CD8-positive, alpha-beta memory T cell (primary cell): ENCODE data around the gene RYR2. TPM values are rescaled to one million over a fixed set of nuclear protein-coding genes. Genes with fewer than 3 reads are reported as not detected.

Source experiments
- CTCF ChIA-PET: fragments of 350-600 bp; sonication (Branson Sonifier 250); formaldehyde crosslinking; loops from one replicate; lab custom pipeline; 2021; ENCODE audit warnings: antibody characterized with exemption; lab: Charles Lee
- POLR2A ChIA-PET: fragments of 350-600 bp; sonication (Branson Sonifier 250); formaldehyde crosslinking; loops from one replicate; lab custom pipeline; 2021; ENCODE audit warnings: antibody characterized with exemption; lab: Charles Lee
- DNase-seq, 5 donors: peaks; one replicate each; pipeline versions ENCODE4 v3.0.0 to v3.0.0-alpha.2; 2020 to 2022; ENCODE audit warnings: mixed read lengths in 1 of 5
- H3K27ac ChIP-seq: one replicate; pipeline ENCODE4 v1.7.0; 2013; ENCODE audit warnings: low read depth, mild to moderate bottlenecking, low read length, moderate library complexity
- H3K27me3 ChIP-seq: 2 replicates; pipeline ENCODE4 v1.7.0; 2013; ENCODE audit warnings: low read length, mild to moderate bottlenecking; ENCODE audit not compliant: insufficient read depth, poor library complexity, severe bottlenecking
- H3K36me3 ChIP-seq: 2 replicates; pipeline ENCODE4 v1.7.0; 2013; ENCODE audit warnings: mild to moderate bottlenecking, low read length, moderate library complexity; ENCODE audit not compliant: insufficient read depth
- H3K4me1 ChIP-seq: 2 replicates; pipeline ENCODE4 v1.7.0; 2013; ENCODE audit warnings: mild to moderate bottlenecking, low read length, moderate library complexity; ENCODE audit not compliant: insufficient read depth
- H3K4me3 ChIP-seq: 2 replicates; pipeline ENCODE4 v1.7.0; 2013; ENCODE audit warnings: mild to moderate bottlenecking, low read length
- H3K9me3 ChIP-seq: 2 replicates; pipeline ENCODE4 v1.7.0; 2013; ENCODE audit warnings: mild to moderate bottlenecking, low read length
- H3K27ac Mint-ChIP-seq, 8 donors: one replicate each; pipeline ENCODE4 v1.8.0; 2020 to 2021; ENCODE audit warnings: mixed read lengths in 8 of 8, mild to moderate bottlenecking in 6 of 8, inconsistent platforms in 3 of 8, moderate library complexity in 3 of 8
- H3K27me3 Mint-ChIP-seq, 2 donors: one replicate each; pipeline ENCODE4 v1.8.0; 2020 to 2021; ENCODE audit warnings: mixed read lengths in 2 of 2, mild to moderate bottlenecking in 1 of 2, moderate library complexity in 1 of 2
- H3K36me3 Mint-ChIP-seq, 3 donors: one replicate each; pipeline ENCODE4 v1.8.0; 2020 to 2021; ENCODE audit warnings: mixed read lengths in 3 of 3, inconsistent platforms in 1 of 3, mild to moderate bottlenecking in 1 of 3
- H3K4me1 Mint-ChIP-seq, 3 donors: one replicate each; pipeline ENCODE4 v1.8.0; 2020 to 2021; ENCODE audit warnings: mixed read lengths in 3 of 3, inconsistent platforms in 1 of 3, mild to moderate bottlenecking in 1 of 3
- H3K4me3 Mint-ChIP-seq, 7 donors: one replicate each; pipeline ENCODE4 v1.8.0; 2020 to 2021; ENCODE audit warnings: mixed read lengths in 7 of 7, mild to moderate bottlenecking in 6 of 7, moderate library complexity in 4 of 7, inconsistent platforms in 2 of 7
- H3K9me3 Mint-ChIP-seq, 5 donors: one replicate each; pipeline ENCODE4 v1.8.0; 2020 to 2022; ENCODE audit warnings: mixed read lengths in 5 of 5, mild to moderate bottlenecking in 3 of 5, moderate library complexity in 2 of 5, inconsistent platforms in 1 of 5
- polyA plus RNA-seq: library from polyadenylated mRNA; unstranded; fragments of 300-500 nt; fragmentation: Illumina TruSeq; gene quantifications from one replicate; pipeline ENCODE4 v1.2.3, GENCODE V29; 2021
- total RNA-seq, 2 experiments: library from RNA; stranded (reverse); gene quantifications; one replicate each; pipeline ENCODE4 v1.2.3, GENCODE V29; 2021

The RYR2 gene
- total and polyA plus RNA-seq, 3 experiments from 2014 or later = 0.06 to 0.13 (median 0.11) TPM

DNA sequence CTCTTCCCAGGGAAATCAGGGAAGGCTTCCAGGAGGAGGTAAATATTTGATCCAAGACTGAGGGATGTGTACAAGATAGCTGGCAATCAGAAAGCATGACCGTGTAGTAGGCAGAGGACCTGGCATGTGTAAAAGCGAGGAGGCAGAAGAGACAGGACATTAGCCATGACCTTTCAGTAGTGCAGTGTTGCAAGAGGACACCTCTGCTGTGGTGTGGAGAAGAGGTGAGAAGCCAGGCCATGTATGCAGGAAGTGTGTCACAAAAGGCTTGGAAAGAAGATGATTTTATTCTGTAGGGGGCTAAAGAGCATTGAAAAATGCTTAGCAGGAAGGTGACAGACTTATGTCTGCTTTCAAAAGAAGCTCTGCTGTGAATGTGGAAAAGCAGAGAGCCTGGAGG, 467.8 kb downstream of the RYR2 start:
- peaks cover 15 to 16% (median 15%) of the 10 kb centered on the region in 3 donors for H3K4me1 Mint-ChIP-seq
- POLR2A ChIA-PET = no interaction called here

GRCh38 chr1:237525102-237525501, 483.1 kb downstream of the RYR2 start:
- Mint-ChIP-seq H3K4me3 (no peak overlapping the region), H3K27ac (no peak overlapping the region), H3K9me3 (peaks cover 2 to 14% (median 5%) of the 10 kb centered on the region in 5 donors), H3K36me3 (peaks cover 0 to 6% (median 0%) of the 10 kb centered on the region in 3 donors), H3K4me1 (no peaks in the 10 kb centered on the region), H3K27me3 (peaks cover 0 to 3% of the 10 kb centered on the region in 2 donors)
- H3K36me3 ChIP-seq = no peaks in the 10 kb centered on the region
- H3K9me3 ChIP-seq = no peaks in the 10 kb centered on the region
- H3K4me3 ChIP-seq = no peak overlapping the region
- no peaks in the 10 kb centered on the region for H3K27me3 ChIP-seq
- CTCF ChIA-PET = no interaction called here
- POLR2A ChIA-PET = no interaction called here
- no peak for DNase-seq
- no peak overlapping the region for H3K27ac ChIP-seq
- H3K4me1 ChIP-seq = no peaks in the 10 kb centered on the region

More for the DNA sequence above, 467.8 kb downstream of the RYR2 start:
- Histone ChIP-seq H3K27ac (no peak overlapping the region), H3K4me1 (peaks cover 7% of the 10 kb centered on the region), H3K4me3 (no peak overlapping the region), H3K9me3 (no peaks in the 10 kb centered on the region), H3K36me3 (no peaks in the 10 kb centered on the region), H3K27me3 (no peaks in the 10 kb centered on the region)
- peak overlapping the region in 1 of 8 donors; percentile 29 for H3K27ac Mint-ChIP-seq
- no peaks in the 10 kb centered on the region for H3K36me3 Mint-ChIP-seq
- H3K9me3 Mint-ChIP-seq = no peaks in the 10 kb centered on the region
- H3K4me3 Mint-ChIP-seq = no peak overlapping the region
- CTCF ChIA-PET = no interaction called here
- no peak for DNase-seq
- H3K27me3 Mint-ChIP-seq = peaks cover 0 to 2% of the 10 kb centered on the region in 2 donors

GRCh38 chr1:237527761-237528160, 485.8 kb downstream of the RYR2 start:
- no peak for DNase-seq
- ChIA-PET POLR2A (no interaction called here), CTCF (no interaction called here)
- H3K4me3 ChIP-seq = no peak overlapping the region
- H3K4me1 Mint-ChIP-seq = no peaks in the 10 kb centered on the region
- H3K27ac Mint-ChIP-seq = peak overlapping the region in 1 of 8 donors; percentile 38
- H3K9me3 Mint-ChIP-seq = peaks cover 2 to 14% (median 5%) of the 10 kb centered on the region in 5 donors
- H3K27ac ChIP-seq = no peak overlapping the region
- no peak overlapping the region for H3K4me3 Mint-ChIP-seq
- H3K27me3 Mint-ChIP-seq = peaks cover 0 to 2% of the 10 kb centered on the region in 2 donors
- no peaks in the 10 kb centered on the region for H3K36me3 ChIP-seq
- no peaks in the 10 kb centered on the region for H3K9me3 ChIP-seq
- H3K36me3 Mint-ChIP-seq = peaks cover 0 to 6% (median 0%) of the 10 kb centered on the region in 3 donors
- no peaks in the 10 kb centered on the region for H3K4me1 ChIP-seq
- H3K27me3 ChIP-seq = no peaks in the 10 kb centered on the region

- Mint-ChIP-seq H3K4me1 (no peaks in the 10 kb centered on the region), H3K27ac (no peak overlapping the region), H3K36me3 (peaks cover 0 to 6% (median 0%) of the 10 kb centered on the region in 3 donors), H3K9me3 (peaks cover 2 to 12% (median 5%) of the 10 kb centered on the region in 5 donors), H3K27me3 (peaks cover 0 to 2% of the 10 kb centered on the region in 2 donors), H3K4me3 (no peak overlapping the region)
- ChIA-PET POLR2A (no interaction called here), CTCF (no interaction called here)
- no peak overlapping the region for H3K4me3 ChIP-seq
- no peak overlapping the region for H3K27ac ChIP-seq
- no peak for DNase-seq
- no peaks in the 10 kb centered on the region for H3K27me3 ChIP-seq
- H3K36me3 ChIP-seq = no peaks in the 10 kb centered on the region
- no peaks in the 10 kb centered on the region for H3K9me3 ChIP-seq
- H3K4me1 ChIP-seq = no peaks in the 10 kb centered on the region
Measured at GRCh38 chr1:237528545-237528944, 486.6 kb downstream of the RYR2 start.

GRCh38 chr1:237539055-237539454, 497.1 kb downstream of the RYR2 start:
- Histone ChIP-seq H3K27ac (no peak overlapping the region), H3K4me1 (no peaks in the 10 kb centered on the region), H3K9me3 (no peaks in the 10 kb centered on the region), H3K27me3 (no peaks in the 10 kb centered on the region), H3K36me3 (no peaks in the 10 kb centered on the region), H3K4me3 (no peak overlapping the region)
- Mint-ChIP-seq H3K27me3 (peaks cover 0 to 2% of the 10 kb centered on the region in 2 donors), H3K27ac (no peak overlapping the region), H3K36me3 (peaks cover 0 to 3% (median 0%) of the 10 kb centered on the region in 3 donors), H3K4me1 (no peaks in the 10 kb centered on the region), H3K4me3 (no peak overlapping the region), H3K9me3 (no peaks in the 10 kb centered on the region)
- ChIA-PET CTCF (no interaction called here), POLR2A (no interaction called here)
- DNase-seq = no peak

DNA sequence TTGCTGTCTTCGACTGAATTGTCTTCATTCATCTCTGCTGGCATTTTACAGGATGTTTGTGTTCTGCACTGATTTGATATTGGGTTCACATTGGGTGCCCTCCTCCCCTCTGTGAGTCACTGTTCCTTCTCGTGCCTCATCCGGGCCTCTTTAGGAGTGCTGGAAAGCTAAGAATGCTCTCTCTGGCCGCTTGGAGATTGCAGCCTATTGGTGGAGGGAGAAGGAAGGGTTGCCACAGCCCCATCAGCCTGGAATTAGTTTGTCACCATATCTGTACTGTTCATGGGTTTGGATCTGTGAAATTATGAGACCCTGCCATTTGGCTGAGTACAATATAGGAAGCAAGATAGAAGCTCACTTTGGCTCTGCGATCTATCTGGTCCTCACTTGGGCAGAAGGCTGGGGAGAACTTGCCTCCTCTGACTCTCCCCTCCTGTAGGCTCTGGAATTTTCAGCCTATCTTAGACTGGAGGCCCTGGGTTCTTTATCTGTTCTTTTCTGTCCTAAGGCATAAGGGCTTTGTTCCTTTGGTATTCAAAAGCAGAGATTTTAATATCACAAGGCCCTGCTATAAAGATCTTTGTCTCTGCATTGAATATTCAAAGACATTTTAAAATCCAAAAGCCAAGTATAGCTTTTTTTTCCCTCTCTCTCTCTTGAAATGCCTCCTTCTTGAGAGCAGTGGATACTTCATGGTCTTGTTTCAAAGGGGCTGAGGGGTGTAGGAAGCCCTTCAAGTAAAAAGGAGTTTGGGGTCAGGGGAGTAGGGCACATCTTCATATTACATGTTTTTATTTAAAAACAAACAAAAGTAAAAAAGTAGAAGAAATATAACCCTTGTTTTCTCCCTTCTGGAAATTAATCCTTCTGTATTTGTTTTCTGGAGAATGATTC, 500.8 kb downstream of the RYR2 start:
- no peak for DNase-seq
- no peaks in the 10 kb centered on the region for H3K36me3 ChIP-seq
- ChIA-PET POLR2A (no interaction called here), CTCF (interaction anchor here (1.3 kb wide), 1 partner anchor 14 kb away, joined by 3 read pairs; no protein-coding TSS in a partner anchor)
- no peak overlapping the region for H3K27ac ChIP-seq
- Mint-ChIP-seq H3K4me3 (no peak overlapping the region), H3K27ac (no peak overlapping the region), H3K36me3 (peaks cover 0 to 3% (median 0%) of the 10 kb centered on the region in 3 donors), H3K27me3 (peaks cover 0 to 2% of the 10 kb centered on the region in 2 donors), H3K9me3 (no peaks in the 10 kb centered on the region), H3K4me1 (no peaks in the 10 kb centered on the region)
- no peaks in the 10 kb centered on the region for H3K4me1 ChIP-seq
- no peaks in the 10 kb centered on the region for H3K9me3 ChIP-seq
- H3K4me3 ChIP-seq = no peak overlapping the region
- H3K27me3 ChIP-seq = no peaks in the 10 kb centered on the region

DNA sequence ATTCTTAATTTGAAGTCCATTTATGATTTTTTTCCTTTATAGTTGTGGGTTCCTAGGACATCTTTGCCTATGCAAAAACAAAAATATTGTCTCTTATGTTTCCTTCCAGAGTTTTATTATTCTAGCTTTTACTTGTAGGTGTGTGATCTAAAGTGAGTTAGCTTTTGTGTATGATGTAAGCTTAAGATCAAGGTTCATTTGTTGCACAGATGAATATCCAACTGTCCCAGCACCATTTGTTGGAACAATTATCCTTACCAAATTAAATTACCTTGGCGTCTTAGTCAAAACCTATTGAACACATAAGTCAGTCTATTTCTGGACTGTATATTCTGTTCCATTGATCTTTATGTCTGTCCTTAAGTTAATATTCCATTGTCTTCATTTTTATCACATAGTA, 511.1 kb downstream of the RYR2 start:
- DNase-seq = no peak
- no peaks in the 10 kb centered on the region for H3K9me3 ChIP-seq
- peaks cover 0 to 5% (median 0%) of the 10 kb centered on the region in 5 donors for H3K9me3 Mint-ChIP-seq
- no peak overlapping the region for H3K27ac ChIP-seq
- H3K27ac Mint-ChIP-seq = peak overlapping the region in 1 of 8 donors; percentile 51
- no peaks in the 10 kb centered on the region for H3K4me1 ChIP-seq
- H3K27me3 ChIP-seq = no peaks in the 10 kb centered on the region
- no peak overlapping the region for H3K4me3 Mint-ChIP-seq
- POLR2A ChIA-PET = no interaction called here
- H3K27me3 Mint-ChIP-seq = peaks cover 0 to 3% of the 10 kb centered on the region in 2 donors
- CTCF ChIA-PET = no interaction called here
- H3K36me3 Mint-ChIP-seq = no peaks in the 10 kb centered on the region
- no peaks in the 10 kb centered on the region for H3K36me3 ChIP-seq
- H3K4me1 Mint-ChIP-seq = no peaks in the 10 kb centered on the region
- H3K4me3 ChIP-seq = no peak overlapping the region

DNA sequence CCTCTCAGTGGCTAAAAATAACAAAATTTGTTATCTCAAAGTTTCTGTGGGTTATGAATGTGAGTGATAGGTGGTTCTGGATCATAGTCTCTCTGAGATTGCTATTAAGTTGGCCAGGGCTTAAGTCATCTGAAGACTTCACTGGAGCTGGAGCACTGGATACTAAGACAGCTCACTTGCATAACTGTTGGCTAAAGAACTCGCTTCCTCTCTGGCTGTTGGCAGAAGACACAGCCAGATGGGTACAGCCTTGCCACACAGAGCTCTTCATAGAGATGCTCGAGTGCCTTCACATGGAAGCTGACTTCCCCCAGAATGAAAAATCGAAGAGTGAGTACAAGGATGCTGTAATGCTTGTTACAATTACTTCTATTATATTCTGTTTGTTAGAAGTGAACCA, 514.9 kb downstream of the RYR2 start:
- Mint-ChIP-seq H3K27ac (no peak overlapping the region), H3K4me1 (no peaks in the 10 kb centered on the region), H3K27me3 (peaks cover 0 to 16% of the 10 kb centered on the region in 2 donors), H3K9me3 (peaks cover 0 to 5% (median 5%) of the 10 kb centered on the region in 5 donors), H3K36me3 (no peaks in the 10 kb centered on the region), H3K4me3 (no peak overlapping the region)
- CTCF ChIA-PET = interaction anchor here (1.1 kb wide), 2 partner anchors 10 to 13 kb away, joined by 3 to 4 read pairs; no protein-coding TSS in a partner anchor
- no peaks in the 10 kb centered on the region for H3K36me3 ChIP-seq
- H3K4me1 ChIP-seq = no peaks in the 10 kb centered on the region
- no peaks in the 10 kb centered on the region for H3K9me3 ChIP-seq
- H3K4me3 ChIP-seq = no peak overlapping the region
- no peak for DNase-seq
- no peaks in the 10 kb centered on the region for H3K27me3 ChIP-seq
- POLR2A ChIA-PET = no interaction called here
- no peak overlapping the region for H3K27ac ChIP-seq
